ENCODE measurements around the gene EFCAB7. TPM values are rescaled to one million over a fixed set of nuclear protein-coding genes. Genes with fewer than 3 reads are reported as not detected.

The EFCAB7 gene
- total RNA-seq, 4 donors from 2014 or later, result 6.3 to 30.0 (median 11.2) TPM

DNA sequence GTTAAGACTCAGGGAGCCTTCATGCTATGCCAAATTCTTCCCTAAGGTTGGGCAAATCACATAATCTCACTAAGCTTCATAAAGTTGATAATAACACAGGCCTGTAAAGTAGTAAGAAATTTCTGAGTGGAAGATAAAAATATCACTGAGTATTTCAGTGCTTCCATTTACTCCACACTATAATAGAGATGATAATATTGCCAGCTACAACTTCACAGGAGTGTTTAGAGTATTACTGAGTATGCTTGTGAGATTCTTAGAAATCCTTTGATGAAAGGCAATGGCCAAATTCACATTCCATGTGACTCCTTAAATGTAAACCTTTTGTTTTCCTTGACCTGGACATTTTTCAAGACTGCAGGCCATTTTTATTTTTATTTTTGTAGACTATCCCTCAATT lies 10.7 kb upstream of the EFCAB7 start:
- TF ChIP-seq EP300 (IDR thresholded peaks at IDR 0.05), result no peak
- H3K4me1 ChIP-seq, result no peaks in the 10 kb centered on the region
- H3K4me3 ChIP-seq, result no peak overlapping the region
- ATAC-seq, result no peak
- H3K9me3 ChIP-seq, result no peaks in the 10 kb centered on the region
- no peaks in the 10 kb centered on the region for H3K36me3 ChIP-seq
- peak overlapping the region in 1 of 4 donors; percentile 10 for H3K27ac ChIP-seq
- no peaks in the 10 kb centered on the region for H3K27me3 ChIP-seq

GRCh38 chr1:63516629-63517028 lies 6.7 kb upstream of the EFCAB7 start:
- WGBS, 2 donors (ENCODE audit: low coverage in 1 of 2), result 60 to 78% methylated on average over 2 of the region's 2 CpGs
- H3K4me3 ChIP-seq, result no peak overlapping the region
- no peak for TF ChIP-seq EP300 (IDR thresholded peaks at IDR 0.05)
- TF ChIP-seq, protein P1, sequence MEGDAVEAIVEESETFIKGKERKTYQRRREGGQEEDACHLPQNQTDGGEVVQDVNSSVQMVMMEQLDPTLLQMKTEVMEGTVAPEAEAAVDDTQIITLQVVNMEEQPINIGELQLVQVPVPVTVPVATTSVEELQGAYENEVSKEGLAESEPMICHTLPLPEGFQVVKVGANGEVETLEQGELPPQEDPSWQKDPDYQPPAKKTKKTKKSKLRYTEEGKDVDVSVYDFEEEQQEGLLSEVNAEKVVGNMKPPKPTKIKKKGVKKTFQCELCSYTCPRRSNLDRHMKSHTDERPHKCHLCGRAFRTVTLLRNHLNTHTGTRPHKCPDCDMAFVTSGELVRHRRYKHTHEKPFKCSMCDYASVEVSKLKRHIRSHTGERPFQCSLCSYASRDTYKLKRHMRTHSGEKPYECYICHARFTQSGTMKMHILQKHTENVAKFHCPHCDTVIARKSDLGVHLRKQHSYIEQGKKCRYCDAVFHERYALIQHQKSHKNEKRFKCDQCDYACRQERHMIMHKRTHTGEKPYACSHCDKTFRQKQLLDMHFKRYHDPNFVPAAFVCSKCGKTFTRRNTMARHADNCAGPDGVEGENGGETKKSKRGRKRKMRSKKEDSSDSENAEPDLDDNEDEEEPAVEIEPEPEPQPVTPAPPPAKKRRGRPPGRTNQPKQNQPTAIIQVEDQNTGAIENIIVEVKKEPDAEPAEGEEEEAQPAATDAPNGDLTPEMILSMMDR (IDR thresholded peaks at IDR 0.05), result no peak
- no peak for TF ChIP-seq POLR2AphosphoS5 (IDR thresholded peaks at IDR 0.05)
- no peak for TF ChIP-seq POLR2A (IDR thresholded peaks at IDR 0.05)

DNA sequence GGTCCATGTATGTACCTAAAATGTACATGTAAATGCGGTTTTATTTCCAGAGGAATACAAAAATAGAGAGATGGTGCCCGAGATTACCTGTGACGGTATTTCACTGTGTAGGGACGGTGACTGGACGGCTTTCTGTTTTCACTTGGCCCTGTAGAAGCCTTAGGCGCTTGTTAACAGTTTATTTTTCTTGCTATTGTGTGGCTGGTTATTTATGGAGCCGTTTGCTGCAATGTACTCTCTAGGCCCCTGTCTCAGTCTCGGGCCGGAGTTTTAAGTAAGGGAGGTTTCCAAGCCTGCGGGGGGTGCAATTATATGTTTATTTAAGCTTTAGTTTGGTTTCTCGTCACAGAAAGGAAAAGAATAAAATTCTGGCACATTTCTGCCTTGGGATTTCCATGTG lies 413 bp downstream of the EFCAB7 start:
- Histone ChIP-seq H3K9me3 (no peaks in the 10 kb centered on the region), H3K27me3 (no peaks in the 10 kb centered on the region), H3K4me3 (peak overlapping the region; percentile 40 to 59), H3K27ac (peak overlapping the region; percentile 19 to 96 (median 90)), H3K36me3 (peaks cover 0 to 18% of the 10 kb centered on the region in 2 donors), H3K4me1 (peaks cover 4 to 28% (median 8%) of the 10 kb centered on the region in 3 donors)
- peak; percentile 20 for ATAC-seq
- WGBS, 2 donors (ENCODE audit: low coverage in 1 of 2), result 0% methylated on average over 9 of the region's 11 CpGs
- no peak for TF ChIP-seq POLR2A (IDR thresholded peaks at IDR 0.05)
- TF ChIP-seq POLR2AphosphoS5 (IDR thresholded peaks at IDR 0.05), result no peak
- TF ChIP-seq EP300 (IDR thresholded peaks at IDR 0.05), result no peak
- TF ChIP-seq, protein P1 (IDR thresholded peaks at IDR 0.05), result no peak

More at GRCh38 chr1:63516629-63517028, 6.7 kb upstream of the EFCAB7 start:
- Histone ChIP-seq H3K36me3 (no peaks in the 10 kb centered on the region), H3K9me3 (no peaks in the 10 kb centered on the region), H3K27me3 (no peaks in the 10 kb centered on the region), H3K4me1 (peaks cover 0 to under 1% (median 0%) of the 10 kb centered on the region in 3 donors), H3K27ac (no peak overlapping the region)
- no peak for ATAC-seq

GRCh38 chr1:63524201-63524600 lies 876 bp downstream of the EFCAB7 start:
- peaks cover 4 to 28% (median 8%) of the 10 kb centered on the region in 3 donors for H3K4me1 ChIP-seq
- H3K27me3 ChIP-seq, result no peaks in the 10 kb centered on the region
- no peak for ATAC-seq
- TF ChIP-seq, protein P1 (IDR thresholded peaks at IDR 0.05), result no peak
- no peak for TF ChIP-seq POLR2AphosphoS5 (IDR thresholded peaks at IDR 0.05)
- no peak for TF ChIP-seq POLR2A (IDR thresholded peaks at IDR 0.05)
- no peak for TF ChIP-seq EP300 (IDR thresholded peaks at IDR 0.05)
- H3K27ac ChIP-seq, result peak overlapping the region; percentile 19 to 96 (median 66)
- WGBS, 2 donors (ENCODE audit: low coverage in 1 of 2), result 30 to 47% methylated on average over 3 of the region's 3 CpGs
- H3K36me3 ChIP-seq, result peaks cover 0 to 20% of the 10 kb centered on the region in 2 donors
- H3K4me3 ChIP-seq, result peak overlapping the region; percentile 40 to 59
- no peaks in the 10 kb centered on the region for H3K9me3 ChIP-seq

DNA sequence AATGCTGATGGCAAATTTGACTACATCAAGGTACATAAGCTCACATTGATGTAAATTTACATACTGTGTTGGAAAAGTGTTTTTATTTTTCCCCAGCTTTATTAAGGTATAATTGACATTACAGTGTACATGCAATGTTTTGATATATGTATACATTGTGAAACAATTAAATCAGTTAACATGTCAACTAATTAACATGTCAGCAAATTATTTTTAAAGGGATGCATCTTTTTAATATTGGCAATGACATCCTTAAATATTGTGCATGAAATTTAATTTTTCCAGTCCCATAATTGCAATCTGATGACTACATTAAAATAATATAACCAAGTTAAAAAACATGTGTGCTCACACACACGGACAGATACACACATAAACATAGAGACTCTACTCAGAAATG lies 9.4 kb downstream of the EFCAB7 start:
- Histone ChIP-seq H3K27ac (no peak overlapping the region), H3K4me1 (no peaks in the 10 kb centered on the region), H3K27me3 (no peaks in the 10 kb centered on the region), H3K36me3 (peaks cover 0 to 75% of the 10 kb centered on the region in 2 donors), H3K4me3 (no peak overlapping the region), H3K9me3 (no peaks in the 10 kb centered on the region)
- 43 to 86% methylated on average over 1 of the region's 1 CpG for WGBS, 2 donors (ENCODE audit: low coverage in 1 of 2)
- no peak for ATAC-seq
- TF ChIP-seq EP300 (IDR thresholded peaks at IDR 0.05) (no peak), POLR2A (IDR thresholded peaks at IDR 0.05) (no peak), POLR2AphosphoS5 (IDR thresholded peaks at IDR 0.05) (no peak)
- TF ChIP-seq, protein P1 (IDR thresholded peaks at IDR 0.05), result no peak

Data from gastroesophageal sphincter (tissue), 4 donors.